HG03342 (cell line): ENCODE measurements around the gene CYB5RL.
A peak's percentile ranks its signal among the peaks of the same experiment; 100 is the strongest.
"Not testable (repeated sequence)": the region's sequence is repeated elsewhere in the genome, so short reads cannot be mapped to it uniquely, and the experiment has no call there.

Source experiments
- ATAC-seq: cut with Tn5 transposase; IDR thresholded peaks from one replicate; pipeline ENCODE4 v1.9.1; 2021; ENCODE audit warnings: mild to moderate bottlenecking, moderate library complexity; ENCODE audit not compliant: unreplicated experiment

The CYB5RL gene, protein sequence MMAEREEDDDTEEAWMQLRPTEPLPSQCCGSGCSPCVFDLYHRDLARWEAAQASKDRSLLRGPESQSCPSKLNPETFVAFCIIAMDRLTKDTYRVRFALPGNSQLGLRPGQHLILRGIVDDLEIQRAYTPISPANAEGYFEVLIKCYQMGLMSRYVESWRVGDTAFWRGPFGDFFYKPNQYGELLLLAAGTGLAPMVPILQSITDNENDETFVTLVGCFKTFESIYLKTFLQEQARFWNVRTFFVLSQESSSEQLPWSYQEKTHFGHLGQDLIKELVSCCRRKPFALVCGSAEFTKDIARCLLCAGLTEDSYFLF

DNA sequence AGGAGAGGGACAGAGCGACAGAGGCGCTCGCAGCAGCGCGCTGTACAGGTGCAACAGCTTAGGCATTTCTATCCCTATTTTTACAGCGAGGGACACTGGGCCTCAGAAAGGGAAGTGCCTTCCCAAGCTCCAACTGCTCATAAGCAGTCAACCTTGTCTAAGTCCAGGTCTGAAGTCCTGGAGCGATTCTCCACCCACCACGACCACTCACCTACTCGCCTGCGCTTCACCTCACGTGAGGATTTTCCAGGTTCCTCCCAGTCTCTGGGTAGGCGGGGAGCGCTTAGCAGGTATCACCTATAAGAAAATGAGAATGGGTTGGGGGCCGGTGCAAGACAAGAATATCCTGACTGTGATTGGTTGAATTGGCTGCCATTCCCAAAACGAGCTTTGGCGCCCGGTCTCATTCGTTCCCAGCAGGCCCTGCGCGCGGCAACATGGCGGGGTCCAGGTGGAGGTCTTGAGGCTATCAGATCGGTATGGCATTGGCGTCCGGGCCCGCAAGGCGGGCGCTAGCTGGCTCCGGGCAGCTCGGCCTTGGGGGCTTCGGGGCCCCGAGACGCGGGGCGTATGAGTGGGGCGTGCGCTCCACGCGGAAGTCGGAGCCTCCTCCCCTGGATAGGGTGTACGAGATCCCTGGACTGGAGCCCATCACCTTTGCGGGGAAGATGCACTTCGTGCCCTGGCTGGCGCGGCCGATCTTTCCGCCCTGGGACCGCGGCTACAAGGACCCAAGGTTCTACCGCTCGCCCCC lies at the start of gene CYB5RL, which contains the start of gene MRPL37:
Gene CYB5RL, minus strand, starts transcription at position 266 of the 754 bp plus-strand sequence. CDS start 4,414 bp downstream, outside the sequence.
Gene MRPL37, plus strand, starts transcription at position 403 of the 754 bp plus-strand sequence. Its CDS starts 77 bp downstream, at position 480.
- peak; percentile 95 for ATAC-seq

DNA sequence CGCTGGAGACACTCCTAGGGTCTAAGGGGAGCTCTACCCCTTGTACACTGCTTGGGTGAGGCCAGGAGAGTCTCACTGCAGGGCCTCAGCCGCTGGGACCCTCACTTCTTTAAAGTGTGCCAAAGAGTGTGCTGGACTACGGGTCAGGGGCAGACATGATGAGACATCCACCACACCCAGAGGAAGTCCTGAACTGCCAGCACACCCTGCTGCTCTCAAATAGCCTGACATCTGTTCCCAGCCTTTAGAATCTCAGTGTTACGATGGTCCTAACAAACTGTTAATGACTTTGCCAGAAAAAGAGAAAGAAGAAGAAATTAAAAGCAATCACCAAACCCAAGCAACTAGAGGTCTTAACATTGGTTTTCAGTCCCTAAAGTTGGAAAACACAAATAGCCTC lies 49.1 kb upstream of the CYB5RL start:
- no peak for ATAC-seq

DNA sequence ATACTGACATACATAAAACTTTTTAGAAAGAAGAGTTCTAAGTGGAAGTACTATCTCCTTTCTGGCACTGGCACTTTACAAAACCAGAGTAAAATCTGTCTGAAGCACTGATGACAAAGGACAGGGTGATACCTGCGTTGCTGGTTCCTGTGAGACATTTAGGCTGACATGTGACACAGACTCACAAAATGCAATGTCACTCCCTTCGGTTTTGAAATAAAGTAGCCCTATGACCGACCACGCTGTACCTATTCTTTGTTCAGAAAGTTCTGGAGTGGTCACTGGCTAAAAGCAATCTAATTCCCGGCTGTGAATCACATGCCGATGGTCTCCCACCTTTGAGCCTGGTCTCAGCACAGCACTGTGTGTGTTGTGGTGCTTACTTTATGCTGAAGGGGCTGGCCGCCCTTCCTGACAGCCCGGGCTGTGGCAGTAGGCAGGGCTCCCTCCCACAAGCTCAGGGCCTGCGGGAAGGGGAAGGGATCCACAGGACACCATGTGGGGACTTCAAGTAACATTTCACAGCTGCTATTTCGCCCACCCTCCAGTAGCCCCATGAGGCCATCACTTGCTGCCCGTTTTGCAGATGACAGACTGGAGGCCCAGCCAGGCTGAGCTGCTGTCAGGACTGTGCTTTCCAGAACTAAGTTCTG lies 48.2 kb upstream of the CYB5RL start:
- ATAC-seq: no peak

DNA sequence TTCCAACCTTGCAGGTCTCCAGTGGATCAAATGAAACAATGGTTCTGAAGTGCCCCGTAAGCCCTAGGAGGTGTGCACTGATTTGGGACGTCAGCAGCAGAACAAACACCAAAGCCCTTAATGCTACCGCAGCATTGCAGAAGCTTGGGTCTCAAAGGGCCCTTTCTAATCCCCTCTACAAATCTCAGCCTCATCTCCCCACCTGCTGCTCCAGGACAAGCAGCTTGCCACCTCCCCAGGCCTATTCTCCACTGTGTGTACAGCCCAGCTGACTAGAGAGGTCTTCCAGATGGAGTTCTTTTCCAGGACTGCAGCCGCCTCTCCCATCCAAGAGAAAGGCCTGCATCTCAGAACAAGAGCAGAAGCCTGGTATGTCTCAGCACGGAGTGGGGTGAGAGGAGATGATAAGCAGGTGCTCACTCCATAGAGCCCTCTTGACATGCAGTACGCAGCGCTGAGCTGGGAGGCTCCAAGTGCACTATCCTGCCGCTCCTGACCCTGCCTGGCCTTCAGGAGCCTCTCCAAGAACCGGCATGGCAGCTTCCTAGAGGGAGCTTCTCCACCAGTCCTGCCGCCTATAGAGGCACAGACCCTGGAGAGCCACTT lies 46.4 kb upstream of the CYB5RL start:
- ATAC-seq: no peak

DNA sequence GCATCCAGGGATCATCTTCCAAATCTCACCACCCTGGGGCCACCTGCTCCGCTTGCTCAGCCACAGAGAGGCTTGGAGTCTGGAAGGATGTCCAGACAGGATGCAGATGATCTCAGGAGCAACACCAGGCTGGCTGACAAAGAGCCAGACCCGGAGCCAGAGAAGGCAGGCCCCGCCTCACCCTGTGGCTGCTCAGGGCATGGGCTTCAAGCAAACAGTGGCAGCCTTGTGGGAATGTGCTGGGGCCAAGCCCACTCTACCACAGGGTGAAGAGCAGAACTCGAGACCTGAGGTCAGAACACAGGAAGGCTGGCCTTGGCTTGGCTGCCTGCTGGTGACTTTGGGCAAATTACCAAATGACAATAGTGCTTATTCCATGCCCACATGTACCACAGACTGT lies 45.7 kb upstream of the CYB5RL start:
- no peak for ATAC-seq

DNA sequence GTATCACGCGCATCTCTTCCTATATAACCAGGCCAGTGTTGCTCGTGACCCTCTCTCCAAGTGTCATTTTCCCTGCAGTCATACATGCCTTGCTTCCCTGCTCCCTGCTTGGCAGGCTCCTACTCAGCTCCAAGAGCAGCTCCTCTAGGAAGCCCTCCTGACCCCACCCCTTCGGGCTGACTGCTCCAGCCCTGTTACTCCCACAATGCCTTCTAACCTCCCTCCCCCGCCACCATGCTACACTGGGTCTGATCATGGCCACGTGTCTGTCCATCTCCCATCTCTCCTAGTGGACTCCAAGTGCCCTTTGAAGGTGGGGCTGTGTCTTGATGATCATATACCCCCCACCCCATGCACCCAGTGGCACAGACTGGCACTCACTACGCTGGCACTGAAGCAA lies 44.8 kb upstream of the CYB5RL start:
- ATAC-seq: no peak

DNA sequence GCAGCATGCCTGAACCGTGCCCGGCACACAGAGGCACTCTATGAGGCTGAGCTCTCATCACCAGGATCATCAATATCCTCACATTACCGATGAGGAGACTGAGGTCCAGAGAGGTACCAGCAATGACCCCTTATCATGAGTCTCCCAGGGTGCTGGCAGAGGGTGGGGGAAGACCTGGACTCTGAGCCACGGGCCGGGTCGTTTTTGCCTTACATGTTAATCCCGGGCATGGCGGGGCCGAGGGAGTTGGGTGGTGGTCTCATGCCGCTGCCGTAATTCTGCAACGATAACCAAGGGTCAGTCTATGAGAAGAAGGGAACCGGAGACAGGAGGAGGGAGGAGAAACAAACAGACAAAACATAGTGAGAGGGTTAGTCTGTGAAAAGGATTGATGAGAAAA lies 43.2 kb upstream of the CYB5RL start:
- no peak for ATAC-seq

DNA sequence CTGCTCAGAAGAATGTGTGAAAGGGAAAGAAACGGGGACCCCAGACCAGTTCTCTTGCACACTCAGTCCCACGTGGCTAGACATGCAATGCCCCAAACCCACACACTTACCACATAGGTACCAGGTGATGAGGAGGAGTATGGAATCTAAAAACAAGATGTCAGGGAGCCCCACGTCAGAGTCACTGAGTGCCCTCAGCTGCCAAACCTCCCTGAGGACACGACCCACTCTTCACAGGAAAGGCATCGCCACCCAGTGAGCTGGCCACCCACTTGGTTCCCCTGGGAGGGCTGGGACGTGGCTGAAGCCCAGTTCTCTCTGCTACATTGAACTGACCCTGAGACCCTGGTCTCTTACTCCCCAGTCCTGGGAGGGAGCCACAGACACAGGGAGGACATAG lies 41.5 kb upstream of the CYB5RL start:
- no peak for ATAC-seq

DNA sequence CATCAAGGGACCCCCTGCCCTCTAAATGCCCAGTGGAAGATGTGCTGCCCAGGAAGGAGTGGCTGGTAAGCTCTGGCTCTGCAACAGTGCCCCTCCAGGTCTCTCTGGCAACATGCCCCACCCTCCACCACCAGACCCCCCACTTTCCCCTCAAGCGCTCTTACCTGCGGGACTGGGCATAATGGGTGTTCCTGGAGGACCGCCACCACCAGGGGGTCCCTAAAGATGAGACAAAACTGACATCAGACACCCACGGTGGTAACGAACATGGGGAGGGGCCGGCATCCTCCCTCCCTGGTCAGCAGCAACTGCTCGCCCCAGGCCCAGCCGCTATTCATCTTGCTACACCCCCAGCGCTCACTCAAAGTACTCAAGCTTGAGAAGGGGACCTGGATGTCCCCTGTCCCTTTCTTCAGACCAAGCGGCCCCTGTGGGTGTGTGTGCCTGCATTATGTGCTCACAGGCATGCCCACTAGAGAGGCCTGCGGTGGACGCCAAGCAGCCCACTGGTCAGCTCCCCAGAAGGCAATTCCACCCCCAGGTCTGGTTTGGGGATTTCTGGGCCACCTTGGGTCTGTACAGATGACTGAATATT lies 41.0 kb upstream of the CYB5RL start:
- ATAC-seq: no peak

DNA sequence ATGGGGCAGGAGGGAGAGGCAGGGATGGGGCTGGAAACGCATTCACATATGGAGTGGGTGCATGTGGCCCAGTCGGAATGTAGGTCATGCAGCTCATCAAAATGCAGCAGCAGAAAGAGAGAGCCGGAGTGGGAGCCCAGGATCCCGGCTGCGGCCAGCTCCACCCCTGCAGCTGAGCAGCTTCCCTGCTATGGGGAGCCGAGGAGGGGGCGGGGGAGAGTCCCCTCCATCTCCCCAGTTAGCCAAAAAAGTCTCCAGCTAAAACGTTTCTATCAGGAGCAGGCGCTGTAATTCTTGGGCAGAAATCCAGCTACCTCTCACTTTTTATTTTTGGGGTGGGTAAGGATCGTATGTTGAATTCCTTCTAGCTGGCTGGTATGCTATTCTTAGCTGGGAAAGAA lies 39.8 kb upstream of the CYB5RL start:
- no peak for ATAC-seq

DNA sequence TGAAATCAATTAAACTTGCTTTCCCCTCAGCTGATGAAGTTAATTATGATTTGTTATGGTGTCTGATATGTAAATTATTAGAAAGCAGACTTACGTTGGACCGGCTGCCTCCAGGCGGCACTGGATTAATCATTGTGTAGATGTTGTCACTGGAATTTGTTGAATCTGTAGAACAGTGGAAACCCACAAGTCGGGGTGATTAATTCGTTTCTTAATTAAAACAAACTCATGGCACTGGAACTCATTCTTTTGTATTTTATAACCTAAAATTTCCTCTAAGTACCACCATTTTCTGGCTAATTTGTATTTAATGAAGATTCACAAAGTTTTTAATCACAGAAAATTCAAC lies 39.2 kb upstream of the CYB5RL start:
- ATAC-seq: no peak

DNA sequence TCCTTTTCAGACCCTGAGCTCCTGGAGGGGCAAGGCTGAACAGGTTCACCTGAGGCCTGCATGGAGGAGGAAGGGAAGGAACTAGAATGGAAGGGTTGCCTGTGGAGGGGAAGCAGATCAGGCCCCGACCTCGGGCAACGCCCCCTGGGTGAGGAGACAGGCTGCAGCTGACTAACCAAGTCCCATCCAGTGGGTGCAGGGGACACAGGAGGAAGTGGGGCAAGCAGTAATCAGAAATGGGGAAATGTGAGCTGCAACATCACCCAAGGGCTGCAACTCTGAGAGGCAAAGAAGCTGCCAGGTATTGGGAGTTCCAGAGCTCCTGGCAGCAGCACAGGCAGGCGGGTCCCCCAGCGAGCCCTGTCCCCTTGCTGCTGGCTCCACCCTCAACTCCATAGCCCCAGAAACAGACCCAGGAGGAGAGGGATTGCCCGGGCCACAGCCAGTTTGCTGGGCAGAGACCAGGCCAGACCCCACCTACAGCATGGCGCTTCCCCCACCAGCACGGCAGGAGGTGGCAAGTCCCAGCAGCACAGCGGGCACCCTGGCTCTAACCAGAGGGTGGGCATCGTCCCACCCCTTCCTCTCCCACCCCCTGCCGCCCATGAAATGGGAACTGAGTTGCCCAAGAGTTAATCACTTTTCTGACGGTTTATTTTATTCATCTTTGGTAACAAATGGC lies 38.7 kb upstream of the CYB5RL start:
- no peak for ATAC-seq

DNA sequence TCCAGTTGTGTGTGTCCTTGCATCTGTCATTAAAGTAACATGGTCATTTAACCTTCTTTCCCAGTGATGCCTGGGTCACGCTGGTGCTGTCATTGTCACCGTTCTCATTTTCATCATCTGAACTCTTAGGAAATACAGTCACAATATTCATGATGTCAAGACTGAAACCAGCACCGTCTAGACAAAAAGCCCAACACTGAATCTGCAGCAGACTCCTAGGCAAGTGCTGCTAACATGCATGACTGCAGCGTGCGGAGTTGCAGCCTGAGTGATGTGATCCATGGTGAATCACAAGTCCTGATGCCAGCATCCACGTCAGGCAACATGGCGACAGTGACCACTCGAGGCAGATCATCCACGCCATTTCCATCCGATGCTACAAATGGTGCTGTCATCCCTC lies 37.8 kb upstream of the CYB5RL start:
- no peak for ATAC-seq

DNA sequence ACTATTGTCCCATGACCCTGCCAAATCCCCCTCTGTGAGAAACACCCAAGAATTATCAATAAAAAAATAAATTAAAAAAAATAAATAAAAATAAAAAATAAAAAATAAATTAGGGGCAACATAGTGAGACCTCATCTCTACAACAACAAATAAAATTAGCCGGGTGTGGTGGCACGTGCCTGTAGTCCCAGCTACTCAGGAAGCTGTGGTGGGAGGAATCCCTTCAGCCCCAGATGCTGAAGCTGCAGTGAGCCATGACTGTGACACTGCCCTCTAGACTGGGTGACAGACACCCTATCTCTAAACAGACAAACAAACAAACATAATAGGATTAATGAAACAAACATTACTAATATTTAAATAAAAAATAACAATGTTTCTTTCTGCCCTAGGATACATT lies 34.5 kb upstream of the CYB5RL start:
- ATAC-seq: no peak

DNA sequence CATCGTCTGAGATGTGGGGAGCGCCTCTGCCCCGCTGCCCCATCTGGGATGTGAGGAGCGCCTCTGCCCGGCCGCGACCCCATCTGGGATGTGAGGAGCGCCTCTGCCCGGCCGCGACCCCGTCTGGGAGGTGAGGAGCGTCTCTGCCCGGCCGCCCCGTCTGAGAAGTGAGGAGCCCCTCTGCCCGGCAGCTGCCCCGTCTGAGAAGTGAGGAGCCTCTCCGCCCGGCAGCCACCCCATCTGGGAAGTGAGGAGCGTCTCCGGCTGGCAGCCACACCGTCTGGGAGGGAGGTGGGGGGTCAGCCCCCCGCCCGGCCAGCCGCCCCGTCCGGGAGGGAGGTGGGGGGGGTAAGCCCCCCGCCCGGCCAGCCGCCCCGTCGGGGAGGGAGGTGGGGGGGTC lies 33.4 kb upstream of the CYB5RL start:
- ATAC-seq: not testable (repeated sequence)

DNA sequence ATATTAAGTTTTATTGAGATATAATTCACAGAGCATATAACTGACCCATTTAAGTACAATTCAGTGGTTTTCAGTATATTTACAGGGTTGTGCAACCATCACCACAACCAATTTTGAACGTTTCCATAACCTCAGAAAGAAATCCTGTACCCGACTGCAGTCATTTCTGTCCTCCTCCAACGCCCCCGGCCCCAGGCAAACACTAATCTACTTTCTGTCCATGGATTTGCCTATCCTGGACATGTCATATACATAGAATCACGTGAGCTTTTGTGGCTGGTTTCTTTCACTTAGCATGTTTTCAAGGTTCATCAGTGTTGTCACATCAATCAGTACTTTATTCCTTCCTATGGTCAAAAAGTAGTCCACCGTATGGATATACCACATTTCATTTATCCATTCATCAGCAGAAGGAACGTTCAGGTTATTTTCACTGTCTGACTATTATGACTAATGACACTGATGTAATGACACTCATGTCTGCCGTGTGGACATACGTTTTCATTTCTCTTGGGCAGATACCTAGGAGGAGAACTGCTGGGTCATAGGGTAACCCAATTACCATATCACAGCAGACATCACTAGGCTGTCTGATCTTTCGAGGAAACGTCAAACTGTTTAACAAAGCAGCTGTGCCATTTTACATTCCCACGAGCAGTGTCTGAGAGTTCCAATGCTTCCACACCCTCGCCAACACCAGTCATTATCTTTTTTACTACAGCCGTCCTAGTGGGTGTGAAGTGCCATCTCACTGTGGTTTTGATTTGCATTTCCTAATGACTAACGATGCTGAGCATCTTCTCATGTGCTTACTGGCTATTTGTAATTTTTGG lies 30.9 kb upstream of the CYB5RL start:
- ATAC-seq: no peak

DNA sequence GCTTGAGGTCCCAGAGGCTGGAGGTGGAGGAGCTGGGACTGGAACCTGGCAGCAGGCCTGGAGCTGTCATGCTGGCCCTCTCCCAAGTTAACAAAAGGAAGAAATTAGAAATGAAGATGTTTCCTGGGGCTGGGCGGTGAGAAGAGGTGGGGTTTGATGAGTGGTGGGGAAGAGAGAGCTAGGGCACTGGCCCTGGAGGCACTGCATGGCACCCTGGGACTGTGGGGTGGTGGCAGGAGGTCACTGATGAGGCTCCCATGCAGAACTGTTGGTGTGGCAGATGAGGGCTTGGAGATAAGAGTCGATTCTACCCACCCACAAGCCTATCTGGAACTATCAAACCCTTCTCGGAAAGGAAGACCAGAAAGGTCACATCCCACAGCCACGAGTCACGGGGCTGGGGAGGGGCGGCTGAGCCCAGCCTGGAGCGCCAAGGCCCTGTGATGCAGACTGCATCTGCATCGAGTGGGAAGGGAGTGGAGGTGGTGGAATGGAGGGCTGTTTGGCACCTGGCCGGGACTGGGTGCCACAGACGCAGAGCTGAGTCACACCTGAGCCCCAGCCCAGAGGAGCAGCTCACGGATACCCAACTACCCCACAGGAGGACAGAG lies 29.6 kb upstream of the CYB5RL start:
- ATAC-seq: no peak

DNA sequence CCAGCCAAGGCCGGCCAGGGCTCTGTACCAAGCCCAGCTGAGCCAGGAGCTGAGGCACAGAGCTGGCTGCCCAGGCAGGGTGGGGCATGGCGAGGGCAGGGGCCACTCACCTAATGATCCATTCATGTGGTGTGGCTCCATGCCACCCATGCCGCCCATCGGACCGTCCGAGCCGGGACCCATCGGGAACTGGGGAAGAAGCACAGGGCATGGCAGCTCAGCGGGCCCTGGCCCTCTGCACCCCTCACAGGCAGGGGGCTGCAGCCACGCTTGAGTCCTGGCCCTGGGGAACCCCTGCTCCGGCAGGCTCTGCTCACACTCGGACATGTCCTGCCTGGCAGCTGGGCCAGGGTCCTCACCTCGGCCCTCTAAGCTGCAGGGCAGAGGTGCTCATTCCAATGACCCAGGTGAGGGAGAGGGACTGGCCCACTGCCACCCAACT lies 28.8 kb upstream of the CYB5RL start:
- ATAC-seq: no peak

DNA sequence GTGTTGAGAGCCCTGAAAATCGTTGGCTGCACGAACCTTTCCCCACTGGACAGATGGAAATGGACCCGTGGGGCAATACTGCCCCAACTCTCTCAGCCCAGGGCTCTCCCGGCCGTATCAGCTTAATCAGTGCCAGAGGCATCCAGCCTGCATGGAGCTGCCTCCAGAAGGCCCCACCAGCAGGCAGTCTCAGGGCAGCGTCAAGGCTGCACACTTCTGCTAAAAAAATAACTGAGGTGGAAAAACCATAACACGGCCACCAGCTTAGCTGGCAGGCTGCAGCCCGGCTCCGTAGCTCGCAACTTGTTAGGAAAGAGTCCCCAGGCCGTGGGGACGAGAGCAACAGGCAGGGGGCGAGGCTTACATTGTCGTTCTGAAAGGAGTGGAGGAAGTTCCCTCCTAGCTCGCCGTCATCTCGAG lies 28.1 kb upstream of the CYB5RL start:
- no peak for ATAC-seq
